Mucosa of descending colon (tissue), 3 donors: ENCODE data around the gene USP10. TPM values are rescaled to one million over a fixed set of nuclear protein-coding genes. Genes with fewer than 3 reads are reported as not detected.

Experiments
- ATAC-seq: fragments of 200-7000 bp; cut with Tn5 transposase; one replicate; pipeline ENCODE4 v1.9.1; 2020; ENCODE audit warnings: mild to moderate bottlenecking, moderate library complexity
- DNase-seq, 3 donors: peaks; one replicate each; pipeline ENCODE4 v3.0.0-alpha.2; 2020
- H3K36me3 ChIP-seq: fragments of 200-600 bp; one replicate; pipeline ENCODE4 v1.8.0; 2021; ENCODE audit warnings: low read depth, mild to moderate bottlenecking
- H3K4me1 ChIP-seq: fragments of 200-600 bp; one replicate; pipeline ENCODE4 v1.8.0; 2021; ENCODE audit warnings: low read depth, mild to moderate bottlenecking
- H3K4me3 ChIP-seq: fragments of 200-600 bp; one replicate; pipeline ENCODE4 v1.8.0; 2021; ENCODE audit warnings: mild to moderate bottlenecking
- H3K9me3 ChIP-seq: fragments of 200-600 bp; one replicate; pipeline ENCODE4 v1.8.0; 2021; ENCODE audit warnings: mild to moderate bottlenecking
- intact Hi-C, 2 donors: fragments of 100-400 bp; cut with DNase I in 1 of 2; cut with micrococcal nuclease in 1 of 2; formaldehyde crosslinking; loops; one replicate each; pipeline versions ENCODE4 v1.11.0 to v1.11.1; 2022; cut with DNase I, micrococcal nuclease
- total RNA-seq, 3 donors: library from RNA; stranded (reverse); fragmentation: NEBNext Ultra II Directional in 2 of 3; extraction: Animal tissue kit (Norgen Biotek cat#: 25700) in 2 of 3; gene quantifications; one replicate each; pipeline versions ENCODE4 v1.2.1 to v1.2.4, GENCODE V29; 2021 to 2023
- TF ChIP-seq, protein P1 (sequence below): fragments of 200-600 bp; IDR thresholded peaks from one replicate; pipeline ENCODE4 v1.8.0; 2022; ENCODE audit warnings: antibody characterized with exemption, mild to moderate bottlenecking
- donor health status: DM: no; HTN: no; CAD: no; lungs with moderate emphysema.
- donor health status: DM: no; HTN: no; CAD: no.
- donor health status: DM: no; HTN: yes; CAD: no.

The USP10 gene
- total RNA-seq, 3 donors from 2014 or later, result 65.1 to 76.9 (median 72.4) TPM

DNA sequence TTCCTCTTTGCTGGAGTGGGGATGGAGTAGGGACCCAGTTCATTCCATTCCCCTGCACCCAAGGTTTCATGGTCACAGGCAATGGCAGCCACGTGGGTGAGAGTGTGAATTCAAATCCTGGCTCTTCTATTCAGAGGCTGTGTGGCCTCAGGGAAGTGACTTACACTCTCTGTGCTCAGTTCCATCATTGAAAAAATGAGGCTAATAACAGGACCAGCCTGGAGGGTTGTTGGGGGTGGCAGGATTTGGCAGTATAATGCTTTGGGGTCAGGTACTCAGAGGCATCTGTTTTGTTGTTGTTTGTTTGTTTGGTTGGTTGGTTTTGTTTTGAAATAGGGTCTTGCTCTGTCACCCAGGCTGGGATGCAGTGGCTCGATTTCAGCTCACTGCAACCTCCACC is 117.8 kb downstream of the USP10 start:
- Histone ChIP-seq H3K4me3 (no peak overlapping the region), H3K4me1 (peaks cover 13% of the 10 kb centered on the region), H3K9me3 (no peaks in the 10 kb centered on the region), H3K36me3 (no peaks in the 10 kb centered on the region)
- DNase-seq (peak in 1 of 3 donors; percentile 1), ATAC-seq (no peak)
- TF ChIP-seq, protein P1, sequence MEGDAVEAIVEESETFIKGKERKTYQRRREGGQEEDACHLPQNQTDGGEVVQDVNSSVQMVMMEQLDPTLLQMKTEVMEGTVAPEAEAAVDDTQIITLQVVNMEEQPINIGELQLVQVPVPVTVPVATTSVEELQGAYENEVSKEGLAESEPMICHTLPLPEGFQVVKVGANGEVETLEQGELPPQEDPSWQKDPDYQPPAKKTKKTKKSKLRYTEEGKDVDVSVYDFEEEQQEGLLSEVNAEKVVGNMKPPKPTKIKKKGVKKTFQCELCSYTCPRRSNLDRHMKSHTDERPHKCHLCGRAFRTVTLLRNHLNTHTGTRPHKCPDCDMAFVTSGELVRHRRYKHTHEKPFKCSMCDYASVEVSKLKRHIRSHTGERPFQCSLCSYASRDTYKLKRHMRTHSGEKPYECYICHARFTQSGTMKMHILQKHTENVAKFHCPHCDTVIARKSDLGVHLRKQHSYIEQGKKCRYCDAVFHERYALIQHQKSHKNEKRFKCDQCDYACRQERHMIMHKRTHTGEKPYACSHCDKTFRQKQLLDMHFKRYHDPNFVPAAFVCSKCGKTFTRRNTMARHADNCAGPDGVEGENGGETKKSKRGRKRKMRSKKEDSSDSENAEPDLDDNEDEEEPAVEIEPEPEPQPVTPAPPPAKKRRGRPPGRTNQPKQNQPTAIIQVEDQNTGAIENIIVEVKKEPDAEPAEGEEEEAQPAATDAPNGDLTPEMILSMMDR, result no peak
- intact Hi-C loops, result no loop called here

DNA sequence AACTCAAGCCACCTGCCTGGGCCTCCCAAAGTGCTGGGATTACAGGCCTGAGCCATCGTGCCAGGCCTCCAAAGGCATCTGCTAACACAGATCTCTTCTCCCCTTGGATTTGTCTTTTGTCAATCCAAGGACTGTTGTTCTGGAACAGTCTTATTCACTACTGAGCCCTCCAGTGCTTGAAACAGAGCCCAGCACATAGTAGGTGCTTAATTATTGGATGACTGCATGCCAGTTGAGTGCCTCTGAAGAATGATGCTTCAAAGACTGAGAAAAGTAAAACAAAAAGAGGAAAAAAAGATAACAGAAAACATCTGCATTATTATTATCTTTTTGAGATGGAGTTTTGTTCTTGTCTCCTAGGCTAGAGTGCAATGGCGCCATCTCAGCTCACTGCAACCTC is 118.3 kb downstream of the USP10 start:
- DNase-seq (no peak), ATAC-seq (no peak)
- Histone ChIP-seq H3K36me3 (no peaks in the 10 kb centered on the region), H3K4me1 (peaks cover 13% of the 10 kb centered on the region), H3K4me3 (no peak overlapping the region), H3K9me3 (no peaks in the 10 kb centered on the region)
- intact Hi-C loops, result no loop called here
- TF ChIP-seq, protein P1, result no peak

DNA sequence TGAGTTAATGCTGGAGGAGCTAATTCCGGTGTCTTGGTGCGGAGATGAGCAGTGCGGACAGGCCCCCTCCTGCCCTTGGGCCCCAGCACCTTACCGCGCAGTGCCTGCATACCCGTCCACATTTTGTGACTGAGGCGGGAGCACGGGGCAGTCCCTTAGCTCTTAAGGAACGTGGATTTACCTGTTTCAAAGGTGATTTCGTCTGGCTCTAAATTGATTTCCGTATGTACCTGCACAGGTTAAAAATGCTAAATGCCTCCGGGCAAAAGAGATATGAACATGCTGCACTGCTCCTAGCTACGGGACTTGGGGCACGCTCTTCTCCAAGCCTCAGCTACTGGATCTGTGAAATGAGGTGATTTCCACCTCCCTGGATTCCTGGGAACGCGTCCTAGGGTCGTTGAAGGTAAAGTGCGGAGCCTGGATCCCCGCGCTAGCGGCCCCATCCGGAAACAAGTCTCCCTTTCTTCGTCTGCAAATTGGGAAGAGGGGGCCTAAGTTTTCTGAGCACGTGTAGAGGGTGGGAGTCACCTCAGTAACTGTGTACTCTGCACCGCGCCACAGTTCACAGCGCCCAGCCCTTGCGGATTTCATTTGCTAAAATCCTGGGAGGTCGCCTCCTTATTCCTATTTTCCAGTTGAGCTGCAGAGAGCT is 119.3 kb downstream of the USP10 start:
- TF ChIP-seq, protein P1, result no peak
- DNase-seq, result peak in 1 of 3 donors; percentile 16
- H3K36me3 ChIP-seq, result no peaks in the 10 kb centered on the region
- peaks cover 13% of the 10 kb centered on the region for H3K4me1 ChIP-seq
- H3K4me3 ChIP-seq, result no peak overlapping the region
- no peaks in the 10 kb centered on the region for H3K9me3 ChIP-seq
- ATAC-seq, result no peak
- intact Hi-C loops, result no loop called here

DNA sequence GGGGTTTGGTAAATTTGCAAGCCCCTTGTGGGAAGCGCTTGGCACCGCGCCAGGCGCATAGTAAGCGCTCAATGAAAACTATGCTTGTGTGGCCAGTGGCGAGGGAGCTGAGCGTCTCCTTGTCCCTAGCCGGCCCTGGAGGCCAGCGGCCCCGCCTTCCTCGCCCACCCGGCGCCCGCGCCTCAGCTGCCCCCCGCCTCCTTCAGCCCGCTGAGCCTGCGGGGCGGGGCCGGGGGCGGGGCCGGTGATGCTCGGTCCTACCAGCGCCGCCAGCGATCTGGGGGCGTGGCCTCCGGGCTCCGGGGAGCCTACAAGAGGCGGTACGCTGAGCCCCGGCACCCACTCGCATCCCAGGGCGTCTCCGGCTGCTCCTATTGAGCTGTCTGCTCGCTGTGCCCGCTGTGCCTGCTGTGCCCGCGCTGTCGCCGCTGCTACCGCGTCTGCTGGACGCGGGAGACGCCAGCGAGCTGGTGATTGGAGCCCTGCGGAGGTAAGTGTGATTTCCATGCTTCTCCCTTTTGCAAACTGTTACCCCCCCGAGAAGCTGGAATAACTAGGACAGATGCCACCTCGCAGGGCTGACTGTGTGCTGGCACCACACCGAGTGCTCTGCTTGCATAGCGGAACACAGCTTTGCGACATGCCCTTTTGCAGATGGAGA is 120.0 kb downstream of the USP10 start, which contains the start of gene CRISPLD2:
Gene CRISPLD2, plus strand, starts transcription at position 342 of the 661 bp plus-strand sequence. CDS start 18,511 bp downstream, outside the sequence.
- intact Hi-C loops, result no loop called here
- H3K36me3 ChIP-seq, result no peaks in the 10 kb centered on the region
- DNase-seq (peak; percentile 93), ATAC-seq (peak; percentile 97)
- peaks cover 13% of the 10 kb centered on the region for H3K4me1 ChIP-seq
- no peaks in the 10 kb centered on the region for H3K9me3 ChIP-seq
- H3K4me3 ChIP-seq, result peak within 1 kb of the TSS; percentile 34
- TF ChIP-seq, protein P1, result no peak

DNA sequence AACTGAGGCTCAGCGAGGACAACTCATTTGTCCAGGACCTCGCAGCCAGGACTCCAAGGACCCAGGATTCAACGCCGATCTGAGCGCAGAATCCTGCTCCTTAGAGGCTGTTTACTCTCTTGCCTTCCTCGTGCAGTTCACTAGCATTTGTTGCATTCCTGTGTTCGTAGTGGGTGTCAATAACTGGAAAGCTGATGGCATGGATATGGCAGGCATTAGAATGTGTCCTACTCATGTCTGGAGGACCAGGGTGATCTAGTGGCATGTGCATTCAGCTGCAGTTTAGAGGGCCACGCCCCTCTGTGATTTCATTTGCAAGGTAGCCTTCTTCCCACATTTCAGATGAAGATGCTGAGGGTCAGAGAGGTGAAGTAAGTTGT is 120.5 kb downstream of the USP10 start:
- peak overlapping the region; percentile 34 for H3K4me3 ChIP-seq
- ATAC-seq (no peak), DNase-seq (no peak)
- H3K9me3 ChIP-seq, result no peaks in the 10 kb centered on the region
- intact Hi-C loops, result no loop called here
- TF ChIP-seq, protein P1, result no peak
- peaks cover 13% of the 10 kb centered on the region for H3K4me1 ChIP-seq
- H3K36me3 ChIP-seq, result no peaks in the 10 kb centered on the region
